Transverse colon (tissue), 4 donors: ENCODE measurements around the gene DBNL. TPM values are rescaled to one million over a fixed set of nuclear protein-coding genes. Genes with fewer than 3 reads are reported as not detected.

ENCODE experiments used
- DNase-seq: peaks from one replicate; pipeline ENCODE4 v3.0.0-alpha.2; 2019
- H3K27ac ChIP-seq, 4 donors: fragments of 200-600 bp; sonication (generic); 2 replicates each; pipeline ENCODE4 v1.5.1; 2016 to 2018; ENCODE audit warnings: inconsistent platforms in 4 of 4
- H3K27me3 ChIP-seq: fragments of 200-600 bp; sonication (generic); 2 replicates; pipeline ENCODE4 v1.5.1; 2017; ENCODE audit warnings: inconsistent platforms
- H3K36me3 ChIP-seq, 4 donors: fragments of 200-600 bp; sonication (generic); 2 replicates each; pipeline ENCODE4 v1.5.1; 2017 to 2019; ENCODE audit warnings: inconsistent platforms in 4 of 4
- H3K4me1 ChIP-seq, 4 donors: fragments of 200-600 bp; sonication (generic); 2 replicates each; pipeline ENCODE4 v1.5.1; 2017 to 2020; ENCODE audit warnings: inconsistent platforms in 4 of 4
- H3K4me3 ChIP-seq, 4 donors: fragments of 200-600 bp; sonication (generic); 1 replicate in 1 of 4; 2 replicates in 3 of 4; pipeline versions ENCODE4 v1.5.1 to v1.6.1; 2017 to 2019; ENCODE audit warnings: inconsistent platforms in 4 of 4
- H3K9me3 ChIP-seq, 2 donors: fragments of 200-600 bp; sonication (generic); 2 replicates each; pipeline ENCODE4 v1.5.1; 2017 to 2019; ENCODE audit warnings: inconsistent platforms in 2 of 2
- CTCF ChIP-seq, 5 experiments: fragments of 200-600 bp in 3 of 5; fragments of 450-650 bp in 2 of 5; sonication (generic) in 3 of 5; IDR thresholded peaks; 1 replicate in 2 of 5; 2 replicates in 3 of 5; pipeline ENCODE4 v1.5.1; 2016 to 2017; ENCODE audit warnings: antibody characterized with exemption in 5 of 5, inconsistent platforms in 3 of 5, mild to moderate bottlenecking in 2 of 5, moderate library complexity in 1 of 5
- EP300 ChIP-seq: sonication (generic); formaldehyde crosslinking; IDR thresholded peaks from one replicate; pipeline ENCODE4 v1.6.1; 2017; ENCODE audit warnings: antibody characterized with exemption, low read depth
- POLR2A ChIP-seq: fragments of 450-650 bp; IDR thresholded peaks from one replicate; pipeline ENCODE4 v1.6.1; 2016; ENCODE audit warnings: antibody characterized with exemption, mild to moderate bottlenecking, moderate library complexity
- POLR2AphosphoS5 ChIP-seq, 3 donors: sonication (generic); formaldehyde crosslinking; IDR thresholded peaks; one replicate each; pipeline ENCODE4 v1.6.1; 2016; ENCODE audit warnings: antibody characterized with exemption in 3 of 3
- WGBS, 2 donors: methylation state at CpG; one replicate each; pipeline ENCODE4 v1.1.5; 2018; ENCODE audit warnings: low coverage in 1 of 2; 5-methylcytosine and 5-hydroxymethylcytosine counted together
- in situ Hi-C, 4 donors: fragments of 200-750 bp; cut with MboI; loops; one replicate each; pipeline versions ENCODE4 v1.15.0 to v1.15.1; 2017; ENCODE audit warnings: low sequenced_read_pairs in 3 of 4, low pct_ligation_motif_present in 1 of 4, low pct_unique_long_range_greater_than_20kb in 1 of 4
- intact Hi-C: fragments of 100-400 bp; cut with DNase I; formaldehyde crosslinking; loops from one replicate; pipeline ENCODE4 v1.15.1; 2023; ENCODE audit warnings: low total_unique reads
- total RNA-seq, 4 donors: library from RNA; depleted of rRNA; stranded (reverse); fragments of >200 nt; gene quantifications; one replicate each; pipeline ENCODE4 v1.1.0, GENCODE V29; 2016

The DBNL gene
- total RNA-seq, 4 donors from 2014 or later: 97.5 to 184 (median 137) TPM

- Histone ChIP-seq H3K4me1 (peaks cover 0 to 24% (median 10%) of the 10 kb centered on the region in 4 donors), H3K36me3 (no peaks in the 10 kb centered on the region), H3K4me3 (no peak overlapping the region), H3K27ac (no peak overlapping the region), H3K9me3 (no peaks in the 10 kb centered on the region), H3K27me3 (no peaks in the 10 kb centered on the region)
- DNase-seq: no peak
- TF ChIP-seq POLR2AphosphoS5 (IDR thresholded peaks at IDR 0.05): no peak
- TF ChIP-seq POLR2A: no peak
- TF ChIP-seq EP300: no peak
- no peak for TF ChIP-seq CTCF (IDR thresholded peaks at IDR 0.05)
- WGBS, 2 donors: 89% methylated on average over 4 of the region's 4 CpGs; no CpG with 5 or more reads in 1 of the 2 donors
- in situ Hi-C loops (no loop called here), intact Hi-C loops (no loop called here)
Observed at GRCh38 chr7:44084701-44085100, 40.2 kb downstream of the DBNL start.

- in situ Hi-C loops (no loop called here), intact Hi-C loops (no loop called here)
- H3K9me3 ChIP-seq: no peaks in the 10 kb centered on the region
Observed at GRCh38 chr7:44085546-44085945, 41.0 kb downstream of the DBNL start.

GRCh38 chr7:44086627-44087026 is 42.1 kb downstream of the DBNL start:
- no peaks in the 10 kb centered on the region for H3K27me3 ChIP-seq
- in situ Hi-C loops: no loop called here
- no peak for DNase-seq
- H3K4me1 ChIP-seq: peaks cover 0 to 14% (median 1%) of the 10 kb centered on the region in 4 donors
- no peak overlapping the region for H3K27ac ChIP-seq
- no peaks in the 10 kb centered on the region for H3K36me3 ChIP-seq
- WGBS, 2 donors: 100% methylated on average over 3 of the region's 3 CpGs
- TF ChIP-seq CTCF (IDR thresholded peaks at IDR 0.05) (no peak), POLR2AphosphoS5 (IDR thresholded peaks at IDR 0.05) (no peak), EP300 (no peak), POLR2A (no peak)
- H3K4me3 ChIP-seq: no peak overlapping the region
- intact Hi-C loops: no loop called here
- no peaks in the 10 kb centered on the region for H3K9me3 ChIP-seq

More at GRCh38 chr7:44085546-44085945, 41.0 kb downstream of the DBNL start:
- WGBS, 2 donors: 83% methylated on average over 3 of the region's 3 CpGs; no CpG with 5 or more reads in 1 of the 2 donors
- Histone ChIP-seq H3K36me3 (no peaks in the 10 kb centered on the region), H3K4me1 (peaks cover 0 to 24% (median 10%) of the 10 kb centered on the region in 4 donors), H3K27me3 (no peaks in the 10 kb centered on the region), H3K4me3 (no peak overlapping the region), H3K27ac (no peak overlapping the region)
- no peak for TF ChIP-seq POLR2A
- TF ChIP-seq CTCF (IDR thresholded peaks at IDR 0.05): no peak
- no peak for TF ChIP-seq EP300
- DNase-seq: no peak

- Histone ChIP-seq H3K27ac (peak overlapping the region; percentile 68 to 81 (median 72)), H3K4me1 (peaks cover 0 to 11% (median 1%) of the 10 kb centered on the region in 4 donors), H3K36me3 (no peaks in the 10 kb centered on the region), H3K4me3 (no peak overlapping the region), H3K27me3 (no peaks in the 10 kb centered on the region), H3K9me3 (no peaks in the 10 kb centered on the region)
- 43 to 49% methylated on average over 4 to 20 of the region's 20 CpGs for WGBS, 2 donors
- in situ Hi-C loops: no loop called here
- intact Hi-C loops: no loop called here
- no peak for DNase-seq
- TF ChIP-seq POLR2A (no peak), POLR2AphosphoS5 (IDR thresholded peaks at IDR 0.05) (no peak), EP300 (no peak), CTCF (IDR thresholded peaks at IDR 0.05) (no peak)
Observed at GRCh38 chr7:44087911-44088838, 43.7 kb downstream of the DBNL start.
